Lower lobe of right lung (tissue), 2 donors: ENCODE data around the gene MAD1L1. TPM values are rescaled to one million over a fixed set of nuclear protein-coding genes. Genes with fewer than 3 reads are reported as not detected.

ENCODE experiments used
- ATAC-seq, 2 donors: fragments of 200-7000 bp; cut with Tn5 transposase; one replicate each; pipeline ENCODE4 v1.9.1; 2020 to 2022; ENCODE audit warnings: mild to moderate bottlenecking in 2 of 2, moderate library complexity in 2 of 2
- DNase-seq: peaks from one replicate; pipeline ENCODE4 v3.0.0-alpha.2; 2020
- H3K27ac ChIP-seq: fragments of 200-600 bp; one replicate; pipeline ENCODE4 v1.8.0; 2022
- H3K27me3 ChIP-seq: fragments of 200-600 bp; one replicate; pipeline ENCODE4 v1.8.0; 2022; ENCODE audit warnings: low read depth
- H3K36me3 ChIP-seq: fragments of 200-600 bp; one replicate; pipeline ENCODE4 v1.8.0; 2022; ENCODE audit warnings: mild to moderate bottlenecking
- H3K4me1 ChIP-seq: fragments of 200-600 bp; one replicate; pipeline ENCODE4 v1.8.0; 2022
- H3K4me3 ChIP-seq: fragments of 200-600 bp; one replicate; pipeline ENCODE4 v1.8.0; 2022; ENCODE audit warnings: mild to moderate bottlenecking
- H3K9me3 ChIP-seq: fragments of 200-600 bp; one replicate; pipeline ENCODE4 v1.8.0; 2022
- CTCF ChIP-seq: fragments of 200-600 bp; IDR thresholded peaks from one replicate; pipeline ENCODE4 v1.8.0; 2022; ENCODE audit warnings: antibody characterized with exemption, mild to moderate bottlenecking
- intact Hi-C: fragments of 100-400 bp; cut with DNase I; formaldehyde crosslinking; loops from one replicate; pipeline ENCODE4 v1.11.0; 2022
- total RNA-seq: library from RNA; stranded (reverse); fragmentation: NEBNext Ultra II Directional; extraction: Animal tissue kit (Norgen Biotek cat#: 25700); gene quantifications from one replicate; pipeline ENCODE4 v1.2.1, GENCODE V29; 2021
- donor health status: DM: no; HTN: yes; CAD: no; lungs with severe emphysema.

Gene MAD1L1
- total RNA-seq, 1 donor from 2014 or later: 44.5 TPM

GRCh38 chr7:2143981-2144595, 88.7 kb downstream of the MAD1L1 start:
- Histone ChIP-seq H3K27me3 (no peaks in the 10 kb centered on the region), H3K27ac (no peak overlapping the region), H3K4me3 (no peak overlapping the region), H3K4me1 (no peaks in the 10 kb centered on the region), H3K9me3 (no peaks in the 10 kb centered on the region), H3K36me3 (peaks cover 35% of the 10 kb centered on the region)
- DNase-seq (no peak), ATAC-seq (no peak)
- no peak for TF ChIP-seq CTCF
- intact Hi-C loops: no loop called here

- Histone ChIP-seq H3K4me3 (no peak overlapping the region), H3K4me1 (no peaks in the 10 kb centered on the region), H3K27ac (no peak overlapping the region), H3K27me3 (no peaks in the 10 kb centered on the region), H3K36me3 (peaks cover 35% of the 10 kb centered on the region), H3K9me3 (no peaks in the 10 kb centered on the region)
- no peak for TF ChIP-seq CTCF
- intact Hi-C loops: no loop called here
- DNase-seq (no peak), ATAC-seq (no peak)
Measured at GRCh38 chr7:2143450-2143849, 89.3 kb downstream of the MAD1L1 start.

- intact Hi-C loops: no loop called here
- no peak overlapping the region for H3K4me3 ChIP-seq
- peaks cover 31% of the 10 kb centered on the region for H3K36me3 ChIP-seq
- DNase-seq (no peak), ATAC-seq (no peak)
- no peaks in the 10 kb centered on the region for H3K9me3 ChIP-seq
- no peak overlapping the region for H3K27ac ChIP-seq
- no peaks in the 10 kb centered on the region for H3K27me3 ChIP-seq
- no peak for TF ChIP-seq CTCF
- no peaks in the 10 kb centered on the region for H3K4me1 ChIP-seq
Measured at GRCh38 chr7:2142386-2142785, 90.4 kb downstream of the MAD1L1 start.

GRCh38 chr7:2141651-2142050, 91.1 kb downstream of the MAD1L1 start:
- ATAC-seq: no peak
- no peak for DNase-seq
- Histone ChIP-seq H3K4me1 (no peaks in the 10 kb centered on the region), H3K27me3 (no peaks in the 10 kb centered on the region), H3K36me3 (peaks cover 24% of the 10 kb centered on the region), H3K9me3 (no peaks in the 10 kb centered on the region), H3K4me3 (no peak overlapping the region), H3K27ac (no peak overlapping the region)
- intact Hi-C loops: no loop called here
- TF ChIP-seq CTCF: no peak

GRCh38 chr7:2141021-2141410, 91.7 kb downstream of the MAD1L1 start:
- intact Hi-C loops: no loop called here
- no peaks in the 10 kb centered on the region for H3K27me3 ChIP-seq
- no peak for TF ChIP-seq CTCF
- H3K36me3 ChIP-seq: peaks cover 20% of the 10 kb centered on the region
- no peak overlapping the region for H3K27ac ChIP-seq
- no peak for ATAC-seq
- DNase-seq: no peak
- no peaks in the 10 kb centered on the region for H3K4me1 ChIP-seq
- H3K9me3 ChIP-seq: no peaks in the 10 kb centered on the region
- no peak overlapping the region for H3K4me3 ChIP-seq
